ENCODE results near the gene APBA2. TPM values are rescaled to one million over a fixed set of nuclear protein-coding genes. Genes with fewer than 3 reads are reported as not detected.

The APBA2 gene
- total and polyA plus RNA-seq, 2 of the 4 experiments (the other 2 are of a cell fraction), result 21.7 to 33.0 TPM

DNA sequence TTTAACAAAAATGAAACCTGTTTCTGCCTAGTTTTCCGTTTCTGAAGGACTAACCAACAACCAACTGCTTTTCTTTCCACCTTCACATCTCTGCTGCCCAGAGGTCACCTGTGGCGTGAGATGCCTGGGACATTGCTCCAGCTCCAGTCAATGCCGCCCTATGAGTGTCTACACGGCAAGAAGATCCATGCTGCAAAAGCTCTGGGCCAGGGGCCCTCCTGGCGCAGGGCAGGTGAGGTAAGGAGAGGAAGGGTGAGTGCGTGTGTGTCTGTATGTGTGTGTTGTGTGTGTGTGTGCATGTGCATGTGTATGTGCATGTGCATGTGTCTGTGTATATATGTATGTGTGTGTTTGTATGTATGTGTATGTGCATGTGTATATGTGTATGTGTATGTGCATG, 252.5 kb downstream of the APBA2 start (continued):
- TF ChIP-seq, protein P1, sequence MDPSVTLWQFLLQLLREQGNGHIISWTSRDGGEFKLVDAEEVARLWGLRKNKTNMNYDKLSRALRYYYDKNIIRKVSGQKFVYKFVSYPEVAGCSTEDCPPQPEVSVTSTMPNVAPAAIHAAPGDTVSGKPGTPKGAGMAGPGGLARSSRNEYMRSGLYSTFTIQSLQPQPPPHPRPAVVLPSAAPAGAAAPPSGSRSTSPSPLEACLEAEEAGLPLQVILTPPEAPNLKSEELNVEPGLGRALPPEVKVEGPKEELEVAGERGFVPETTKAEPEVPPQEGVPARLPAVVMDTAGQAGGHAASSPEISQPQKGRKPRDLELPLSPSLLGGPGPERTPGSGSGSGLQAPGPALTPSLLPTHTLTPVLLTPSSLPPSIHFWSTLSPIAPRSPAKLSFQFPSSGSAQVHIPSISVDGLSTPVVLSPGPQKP (IDR thresholded peaks at IDR 0.05; ENCODE audit: borderline replicate concordance, low read depth, low read length), result no peak
- TF ChIP-seq BHLHE40 (IDR thresholded peaks at IDR 0.05; ENCODE audit: low read depth, low read length) (no peak), RAD21 (IDR thresholded peaks at IDR 0.05; ENCODE audit: low read length) (no peak), CHD1 (IDR thresholded peaks at IDR 0.05; ENCODE audit: low read depth, low read length) (no peak)

DNA sequence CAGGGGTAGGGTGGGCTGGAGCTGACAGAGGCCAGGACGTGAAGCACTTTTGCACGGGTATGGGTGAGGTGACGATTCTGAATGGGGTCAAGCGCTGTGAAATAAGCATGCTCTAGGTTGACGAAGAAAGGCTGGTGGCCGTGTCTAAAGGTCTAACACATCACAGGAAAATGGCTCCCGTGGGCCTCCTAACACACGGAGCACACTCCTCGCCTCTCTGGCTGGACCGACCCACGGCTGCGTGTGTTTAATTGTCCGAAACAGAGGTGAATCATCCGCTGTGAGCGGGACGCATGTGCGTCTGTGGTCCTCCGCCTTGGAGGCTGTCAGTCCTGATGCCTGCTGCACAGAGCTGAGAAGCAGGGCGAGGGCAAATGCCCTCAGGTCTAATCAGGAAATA, 253.3 kb downstream of the APBA2 start:
- no peak overlapping the region for H3K4me3 ChIP-seq (ENCODE audit: insufficient read depth, low read depth, low read length)
- POLR2A ChIA-PET (ENCODE audit: unreplicated experiment), result no interaction called here
- TF ChIP-seq CHD1 (IDR thresholded peaks at IDR 0.05; ENCODE audit: low read depth, low read length) (no peak), RFX5 (IDR thresholded peaks at IDR 0.05; ENCODE audit: low read depth, low read length) (no peak)
- no peaks in the 10 kb centered on the region for H3K4me1 ChIP-seq (ENCODE audit: control insufficient read depth, insufficient read depth, low read length)
- H2BK120ac ChIP-seq (ENCODE audit: low read depth, low read length), result no peak overlapping the region
- no peak overlapping the region for H2AK5ac ChIP-seq (ENCODE audit: low read depth, low read length)
- ATAC-seq (ENCODE audit: low read depth) (no peak), DNase-seq (no peak)
- intact Hi-C loops (cut with micrococcal nuclease), result loop anchor here (10.0 kb wide), 1 partner anchor 526 kb away; no protein-coding TSS in a partner anchor
- dilution Hi-C loops (cut with HindIII; ENCODE audit: low sequenced_read_pairs, unreplicated experiment), result no loop called here
- in situ Hi-C loops (cut with MboI; ENCODE audit: low sequenced_read_pairs), result loop anchor here (10.0 to 25.0 kb wide), 2 partner anchors 56 to 923 kb away; no protein-coding TSS in a partner anchor
- no peak overlapping the region for H4K91ac ChIP-seq (ENCODE audit: insufficient read depth, low read depth, low read length)
- peak overlapping the region; percentile 10 for H2AFZ ChIP-seq (replicated peaks; ENCODE audit: low read length, poor library complexity)
- H2BK15ac ChIP-seq (ENCODE audit: low read depth, low read length), result no peak overlapping the region
- H3K18ac ChIP-seq (ENCODE audit: low read depth, low read length), result no peak overlapping the region
- H3K36me3 ChIP-seq (ENCODE audit: control insufficient read depth, insufficient read depth, low read length), result no peaks in the 10 kb centered on the region
- no peak overlapping the region for H3K4ac ChIP-seq (ENCODE audit: low read depth, low read length)
- H2BK5ac ChIP-seq (ENCODE audit: low read depth, low read length, poor library complexity, severe bottlenecking), result no peak overlapping the region
- no TSS peak for BruUV-seq (replicated peaks)
- no peak overlapping the region for H3K9ac ChIP-seq (ENCODE audit: low read depth, low read length)
- no peak overlapping the region for H3K23ac ChIP-seq (ENCODE audit: low read depth, low read length)
- no peak overlapping the region for H3K56ac ChIP-seq (ENCODE audit: extremely low read depth, insufficient read depth, low read length)
- H4K8ac ChIP-seq (ENCODE audit: low read depth in 2 of 2, low read length in 2 of 2), result no peak overlapping the region
- CTCF ChIA-PET, result interaction anchor here (0.6 to 1.5 kb wide), 4 partner anchors 24 to 936 kb away, joined by 3 to 12 read pairs (median 4); no protein-coding TSS in a partner anchor
- no peaks in the 10 kb centered on the region for H3K9me3 ChIP-seq (ENCODE audit: control insufficient read depth, insufficient read depth, low read length)
- H3K27ac ChIP-seq (ENCODE audit: insufficient read depth, low read length), result no peak overlapping the region
- no peak overlapping the region for H4K5ac ChIP-seq (ENCODE audit: low read depth, low read length)
- H2BK20ac ChIP-seq (ENCODE audit: low read depth, low read length), result no peak overlapping the region
- WGBS, 2 experiments (ENCODE audit: extremely low coverage in 2 of 2, insufficient read length in 1 of 2), result 69% methylated on average over 10 of the region's 19 CpGs; no CpG with 5 or more reads in 1 of the 2 experiments
- no peak overlapping the region for H3K14ac ChIP-seq (replicated peaks; ENCODE audit: low read depth, low read length)
- no peak overlapping the region for H3K4me2 ChIP-seq (ENCODE audit: low read depth, low read length)
- no peaks in the 10 kb centered on the region; the same call in 1 of the 2 replicates for H3K9me1 ChIP-seq (ENCODE audit: insufficient read depth, low read length)
- no peaks in the 10 kb centered on the region for H4K20me1 ChIP-seq (ENCODE audit: insufficient read depth, low read length)
- no peak overlapping the region for H2AK9ac ChIP-seq (replicated peaks; ENCODE audit: low read depth, low read length, poor library complexity)
- no peaks in the 10 kb centered on the region for H3K79me1 ChIP-seq (ENCODE audit: low read depth in 1 of 2, low read length in 2 of 2)
- H3K27me3 ChIP-seq (ENCODE audit: control insufficient read depth, insufficient read depth, low read length), result peaks cover 17% of the 10 kb centered on the region; the same call in 1 of the 2 replicates
